GF-D8 (cell line): ENCODE measurements around the gene TBC1D3G.
"Not testable (repeated sequence)": the region's sequence is repeated elsewhere in the genome, so short reads cannot be mapped to it uniquely, and the experiment has no call there.

Source experiments
- DNase-seq: peaks from one replicate; lab custom pipeline; 2025; lab: John Stamatoyannopoulos, UW

The TBC1D3G gene

DNA sequence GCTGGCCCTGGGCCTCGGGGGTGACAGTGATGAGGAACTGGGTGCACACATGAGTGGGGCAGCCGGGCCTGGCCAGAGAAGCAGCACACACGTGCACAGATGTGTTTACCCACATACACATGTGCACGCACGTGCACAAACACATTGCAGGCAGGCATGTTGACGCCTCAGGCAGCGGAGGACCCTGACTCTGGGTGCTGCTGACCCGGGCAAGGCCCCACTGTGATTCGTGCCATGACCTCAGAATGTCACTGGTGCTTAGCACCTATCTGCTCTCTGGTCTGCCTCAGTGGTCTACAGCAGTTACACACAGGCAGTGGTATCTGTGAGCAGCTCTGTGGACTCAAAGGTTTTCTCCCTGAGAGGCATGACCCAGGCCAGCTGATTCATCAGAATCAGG lies at the start of gene TBC1D3G:
TSS of gene TBC1D3G (plus strand) at position 301 of the 400 bp plus-strand sequence. CDS start 1,528 bp downstream, outside the sequence.
- not testable (repeated sequence) for DNase-seq

DNA sequence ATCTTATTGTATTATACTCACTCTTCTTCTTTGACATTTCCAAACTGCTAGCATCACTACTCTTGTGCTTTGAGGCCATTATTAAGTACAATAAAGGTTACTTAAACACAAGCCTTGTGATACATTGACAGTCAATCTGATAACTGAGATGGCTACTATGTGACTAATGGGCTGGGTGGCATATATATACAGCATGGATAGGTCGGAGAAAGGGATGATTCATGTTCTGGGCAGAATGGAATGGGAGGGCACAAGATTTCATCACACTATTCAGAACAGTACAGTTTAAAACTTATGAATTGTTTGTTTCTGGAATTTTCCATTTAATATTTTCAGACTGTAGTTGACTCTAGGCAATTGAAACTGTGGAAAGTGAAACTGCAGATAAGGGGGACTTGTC lies 40.4 kb upstream of the TBC1D3G start:
- not testable (repeated sequence) for DNase-seq

DNA sequence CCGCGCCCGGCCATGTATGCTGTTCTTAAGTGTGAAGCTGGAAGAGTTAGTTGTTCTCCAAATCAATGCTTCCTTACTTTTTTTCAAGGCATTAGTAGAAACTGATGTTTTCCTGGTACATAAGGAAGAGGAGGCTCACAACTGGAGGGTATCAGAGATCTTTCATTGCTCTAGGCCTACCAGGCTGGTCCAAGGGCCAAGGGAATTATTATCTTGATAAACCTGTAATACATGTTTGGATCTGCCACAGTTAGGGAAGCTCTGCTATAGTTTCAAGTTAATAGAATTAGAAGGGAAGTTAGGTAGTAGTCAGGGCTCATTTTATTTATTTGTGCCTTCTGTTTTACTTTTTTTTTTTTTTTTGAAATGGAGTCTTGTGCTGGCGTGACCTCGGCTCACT lies 39.5 kb upstream of the TBC1D3G start:
- not testable (repeated sequence) for DNase-seq

GRCh38 chr17:36289965-36290612 lies 33.6 kb upstream of the TBC1D3G start:
- not testable (repeated sequence) for DNase-seq

DNA sequence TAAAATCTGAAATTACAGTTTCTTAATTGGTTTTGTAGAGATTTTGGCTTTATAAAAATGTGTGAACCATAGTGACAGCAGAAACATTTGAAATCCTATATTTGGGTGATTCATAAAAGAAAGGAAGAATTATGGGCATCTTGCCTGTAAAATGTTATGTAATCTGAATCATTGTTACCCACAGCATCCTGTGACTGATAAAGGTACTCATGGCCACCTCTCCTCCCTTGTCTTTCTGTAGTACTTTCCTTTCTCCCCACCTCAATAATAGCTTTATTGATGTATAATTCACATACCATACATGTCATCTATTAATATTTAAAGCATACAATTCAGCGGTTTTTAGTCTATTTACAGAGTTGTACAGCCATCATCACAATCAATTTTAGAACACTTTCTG lies 28.5 kb upstream of the TBC1D3G start:
- DNase-seq = not testable (repeated sequence)

GRCh38 chr17:36315736-36316135 lies 7.9 kb upstream of the TBC1D3G start:
- DNase-seq = not testable (repeated sequence)

- DNase-seq = not testable (repeated sequence)
Observed at GRCh38 chr17:36362496-36362895, 38.8 kb downstream of the TBC1D3G start.

DNA sequence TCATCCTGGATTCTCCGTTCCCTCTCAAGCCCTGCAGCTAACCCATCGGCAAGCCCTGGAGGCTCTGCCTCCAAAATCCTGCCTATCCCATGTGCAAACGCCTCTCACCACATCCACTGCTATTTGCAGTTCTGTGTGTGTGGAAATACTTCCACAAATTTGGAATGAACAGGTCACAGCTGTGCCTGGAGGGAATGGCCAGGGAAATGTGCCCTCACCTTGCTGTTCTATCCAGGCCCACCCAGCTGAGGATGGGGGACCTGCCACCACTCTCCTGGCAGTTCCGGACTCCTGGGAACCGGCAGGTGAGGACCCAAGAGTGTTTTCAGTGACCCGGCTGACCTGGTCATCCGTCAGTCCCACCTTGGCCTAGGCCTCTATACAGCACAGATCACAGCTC lies 52.3 kb downstream of the TBC1D3G start:
- DNase-seq = not testable (repeated sequence)
